GM19395 (cell line): Measurements from ENCODE around the gene MYF6.

ENCODE experiments used
- ATAC-seq: cut with Tn5 transposase; IDR thresholded peaks from one replicate; pipeline ENCODE4 v1.9.1; 2021; ENCODE audit warnings: mild to moderate bottlenecking, moderate library complexity; ENCODE audit not compliant: unreplicated experiment

MYF6 gene

GRCh38 chr12:80702889-80703805, 4.3 kb upstream of the MYF6 start:
- ATAC-seq = peak; percentile 91

DNA sequence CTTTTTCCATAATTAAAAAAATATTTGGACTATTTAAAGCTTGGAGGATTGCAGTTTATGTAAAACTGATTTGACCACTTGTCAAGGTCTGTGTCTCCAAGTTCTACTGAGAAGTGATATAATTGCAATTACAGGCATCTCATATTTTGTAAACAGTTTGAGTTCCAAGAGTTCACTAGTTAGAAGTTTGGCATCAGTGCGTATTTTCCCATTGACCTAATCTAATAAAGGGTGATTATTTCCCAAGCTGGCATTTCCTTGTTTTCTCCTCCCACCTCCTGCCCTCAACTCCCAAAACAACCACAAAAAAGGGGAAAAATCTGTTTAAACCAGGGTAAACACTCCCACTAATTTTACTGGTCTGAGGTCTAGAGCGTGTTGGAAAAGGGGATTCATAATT, 3.0 kb upstream of the MYF6 start:
- ATAC-seq = no peak

DNA sequence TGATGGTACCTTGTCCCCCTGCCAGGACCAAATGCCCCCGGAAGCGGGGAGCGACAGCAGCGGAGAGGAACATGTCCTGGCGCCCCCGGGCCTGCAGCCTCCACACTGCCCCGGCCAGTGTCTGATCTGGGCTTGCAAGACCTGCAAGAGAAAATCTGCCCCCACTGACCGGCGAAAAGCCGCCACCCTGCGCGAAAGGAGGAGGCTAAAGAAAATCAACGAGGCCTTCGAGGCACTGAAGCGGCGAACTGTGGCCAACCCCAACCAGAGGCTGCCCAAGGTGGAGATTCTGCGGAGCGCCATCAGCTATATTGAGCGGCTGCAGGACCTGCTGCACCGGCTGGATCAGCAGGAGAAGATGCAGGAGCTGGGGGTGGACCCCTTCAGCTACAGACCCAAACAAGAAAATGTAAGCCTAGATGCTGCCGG, 410 bp downstream of the MYF6 start:
- ATAC-seq = peak; percentile 7

- peak; percentile 40 for ATAC-seq
Observed at GRCh38 chr12:80708259-80708974, 983 bp downstream of the MYF6 start.

DNA sequence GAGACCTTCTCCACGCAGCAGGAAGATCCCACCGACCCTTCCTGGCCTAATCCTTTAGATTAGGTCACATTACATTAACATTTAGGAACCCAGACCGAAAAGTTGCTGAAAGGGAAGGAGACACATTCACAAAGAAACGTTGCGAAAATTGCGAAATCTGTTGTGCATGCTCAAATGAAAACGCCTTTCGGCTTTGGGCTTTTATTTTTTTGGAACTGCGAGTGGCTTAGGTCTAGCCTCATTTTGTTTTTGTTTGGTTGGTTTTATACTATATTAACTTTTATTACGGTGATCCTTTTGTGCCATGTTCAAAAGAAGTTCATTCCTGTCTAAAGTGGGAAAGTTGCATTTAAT, 1.5 kb downstream of the MYF6 start:
- ATAC-seq = no peak

- peak; percentile 58 for ATAC-seq
Observed at GRCh38 chr12:80709811-80710726, 2.6 kb downstream of the MYF6 start.

- ATAC-seq = peak; percentile 23
Observed at GRCh38 chr12:80710727-80711449, 3.5 kb downstream of the MYF6 start.

DNA sequence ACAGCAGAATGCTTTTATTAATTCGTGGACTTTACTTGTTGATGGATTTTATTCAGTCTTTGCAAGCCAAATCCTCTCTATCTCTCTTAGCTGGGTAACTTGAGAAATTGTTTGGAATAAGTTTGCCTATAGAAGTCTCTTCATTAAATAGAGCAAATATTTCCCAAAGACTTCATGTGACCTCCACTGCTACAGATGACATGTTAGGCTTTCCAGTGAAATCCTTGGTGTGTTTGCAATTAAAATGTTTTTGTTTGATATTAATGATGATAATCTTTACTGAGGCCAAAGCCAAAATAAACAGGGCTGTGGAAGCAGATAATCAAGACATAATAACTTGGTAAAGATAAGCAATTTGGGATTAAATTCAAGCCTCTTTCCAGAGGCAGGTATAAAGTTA, 4.4 kb downstream of the MYF6 start:
- no peak for ATAC-seq

GRCh38 chr12:80712866-80713265, 5.4 kb downstream of the MYF6 start:
- no peak for ATAC-seq

GRCh38 chr12:80713419-80713818, 6.0 kb downstream of the MYF6 start:
- ATAC-seq = no peak

DNA sequence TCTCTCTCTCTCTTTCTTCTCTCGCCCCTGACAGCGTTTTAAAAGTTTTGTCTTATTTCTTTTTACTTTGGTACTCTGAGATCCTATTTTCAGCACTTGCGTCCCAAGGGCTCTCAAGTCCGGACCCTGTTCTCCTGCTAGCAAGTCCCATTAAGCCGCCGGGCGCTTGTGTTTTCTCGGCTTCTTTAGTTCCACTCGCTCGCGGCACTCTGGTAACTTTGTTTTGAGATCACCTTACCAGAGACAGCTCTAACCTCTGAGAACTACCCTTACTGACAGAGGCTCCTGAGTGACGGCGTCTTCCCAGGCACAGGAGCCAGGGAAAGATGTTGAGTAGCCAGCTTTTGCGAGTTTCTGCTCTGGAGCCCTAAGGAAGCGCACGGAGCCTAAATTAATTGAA, 6.6 kb downstream of the MYF6 start:
- ATAC-seq = no peak

DNA sequence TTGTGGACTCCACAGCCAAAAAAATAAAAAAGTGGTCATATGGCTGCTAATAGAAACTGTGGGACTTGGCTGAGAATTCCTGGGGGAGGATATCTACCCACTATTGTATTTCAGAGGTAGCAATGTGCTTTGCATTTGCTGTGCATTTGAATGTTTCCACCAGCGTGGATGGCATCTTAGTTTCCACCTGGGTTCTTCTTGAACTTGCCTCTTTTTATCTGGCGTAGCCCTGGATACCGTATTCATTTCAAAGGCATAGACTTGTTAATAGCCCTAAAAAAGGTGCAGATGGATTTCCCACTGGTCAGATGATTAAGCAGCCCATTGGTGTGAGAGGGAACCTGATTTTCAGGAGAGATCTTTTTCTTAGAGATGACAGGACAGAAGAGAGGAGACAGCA, 7.4 kb downstream of the MYF6 start:
- no peak for ATAC-seq

GRCh38 chr12:80715713-80716249, 8.3 kb downstream of the MYF6 start:
- ATAC-seq = no peak

DNA sequence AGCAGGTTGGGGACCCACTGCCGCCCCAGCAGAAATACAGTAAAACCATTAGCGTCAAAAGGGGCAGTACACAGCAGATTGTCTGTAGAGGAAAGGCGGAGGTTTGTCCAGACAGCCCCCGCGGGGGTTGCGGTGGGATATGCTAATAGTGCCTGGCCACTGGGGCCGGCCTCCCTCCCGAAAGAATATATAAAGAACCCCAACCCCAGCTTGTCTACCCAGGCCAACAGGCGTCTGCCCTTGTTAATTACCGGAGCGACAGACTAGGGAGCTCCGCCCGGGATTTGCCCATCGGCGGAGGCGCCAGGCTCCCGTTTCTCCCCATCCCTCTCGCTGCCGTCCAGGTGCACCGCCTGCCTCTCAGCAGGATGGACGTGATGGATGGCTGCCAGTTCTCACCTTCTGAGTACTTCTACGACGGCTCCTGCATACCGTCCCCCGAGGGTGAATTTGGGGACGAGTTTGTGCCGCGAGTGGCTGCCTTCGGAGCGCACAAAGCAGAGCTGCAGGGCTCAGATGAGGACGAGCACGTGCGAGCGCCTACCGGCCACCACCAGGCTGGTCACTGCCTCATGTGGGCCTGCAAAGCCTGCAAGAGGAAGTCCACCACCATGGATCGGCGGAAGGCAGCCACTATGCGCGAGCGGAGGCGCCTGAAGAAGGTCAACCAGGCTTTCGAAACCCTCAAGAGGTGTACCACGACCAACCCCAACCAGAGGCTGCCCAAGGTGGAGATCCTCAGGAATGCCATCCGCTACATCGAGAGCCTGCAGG, 9.4 kb downstream of the MYF6 start, which contains the start of gene MYF5:
TSS of gene MYF5 (plus strand) at position 217 of the 774 bp plus-strand sequence. CDS start at position 369, 152 bp downstream.
- ATAC-seq = no peak

DNA sequence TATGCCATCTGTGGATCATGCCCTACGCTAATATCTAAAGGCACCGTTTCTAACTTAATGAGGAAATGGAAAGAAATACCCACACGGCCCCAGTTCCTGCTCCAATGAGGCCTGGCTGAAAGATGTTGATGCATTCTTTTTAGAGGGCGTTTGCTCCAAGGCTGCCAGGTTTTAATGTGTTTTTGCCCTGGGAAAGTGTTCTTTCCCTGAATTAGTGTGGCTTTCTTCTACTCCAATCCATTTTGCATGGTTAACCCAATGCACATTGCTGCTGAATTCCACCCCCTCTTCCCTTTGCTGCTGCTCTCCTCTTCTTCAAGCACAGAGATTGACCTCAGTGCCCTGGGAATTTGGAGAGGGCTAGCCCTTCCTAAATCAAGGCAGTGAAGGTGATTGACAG, 10.4 kb downstream of the MYF6 start:
- no peak for ATAC-seq

GRCh38 chr12:80720516-80720915, 13.1 kb downstream of the MYF6 start:
- ATAC-seq = no peak

GRCh38 chr12:80721326-80721725, 13.9 kb downstream of the MYF6 start:
- ATAC-seq = no peak

DNA sequence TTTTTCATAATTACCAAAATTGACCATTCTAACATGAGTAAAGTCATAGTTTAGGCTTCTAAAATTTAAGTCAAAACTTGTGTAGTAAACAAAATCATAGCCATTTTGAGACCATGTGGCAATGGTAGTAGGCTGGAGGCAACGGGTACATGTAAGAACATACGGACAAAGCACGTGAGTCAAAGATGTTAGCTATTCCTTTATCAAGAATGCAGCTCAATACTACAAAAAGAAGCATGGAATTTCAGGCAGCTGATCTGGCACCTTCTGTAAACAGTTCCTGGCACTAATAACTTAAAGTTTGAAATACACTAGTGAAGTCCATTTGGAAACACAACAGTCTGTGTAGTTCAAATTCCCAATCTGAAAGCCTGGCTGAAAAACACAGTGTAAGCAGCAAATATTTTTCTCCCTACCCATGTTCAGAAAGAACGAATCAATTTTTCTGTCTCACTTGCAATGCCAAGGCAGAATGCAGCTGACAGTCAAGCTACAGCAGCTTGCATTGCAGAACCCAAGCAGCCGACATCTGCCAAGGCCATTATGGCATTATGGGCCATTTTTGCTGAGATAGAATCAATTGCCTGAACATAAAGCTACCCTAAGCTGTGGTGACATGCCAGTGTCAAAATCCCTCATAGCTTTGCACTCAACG, 38.5 kb downstream of the MYF6 start:
- no peak for ATAC-seq

DNA sequence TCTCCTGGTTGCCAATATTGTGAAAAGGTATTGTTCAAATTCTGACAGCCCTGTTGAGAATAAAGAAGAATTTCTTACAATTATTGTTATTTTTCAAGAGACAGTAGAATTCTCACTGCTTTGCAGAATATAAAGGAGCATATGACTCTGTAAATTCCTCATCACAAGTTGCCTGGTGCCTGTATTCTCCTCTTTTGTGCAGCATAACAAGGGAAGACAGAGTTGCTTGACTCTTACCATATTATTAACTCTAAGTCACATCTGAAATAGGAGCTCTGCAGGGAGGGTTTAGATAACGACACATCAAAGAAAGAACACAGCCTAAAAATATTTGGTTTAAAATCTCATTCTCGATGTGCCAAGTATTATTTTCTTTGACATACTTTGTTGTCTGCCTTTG, 40.4 kb downstream of the MYF6 start:
- no peak for ATAC-seq
